Muscle layer of colon (tissue), 2 donors: ENCODE measurements around the gene NELL2.

Source experiments
- H3K27ac ChIP-seq: one replicate; pipeline ENCODE4 v1.7.0; 2013; ENCODE audit warnings: low read depth, mild to moderate bottlenecking, low read length, moderate library complexity
- H3K27me3 ChIP-seq, 2 donors: one replicate each; pipeline ENCODE4 v1.7.0; 2013; ENCODE audit warnings: low read length in 2 of 2, mild to moderate bottlenecking in 2 of 2; ENCODE audit not compliant: insufficient read depth in 2 of 2, control insufficient read depth in 1 of 2
- H3K36me3 ChIP-seq: one replicate; pipeline ENCODE4 v1.7.0; 2013; ENCODE audit warnings: mild to moderate bottlenecking, low read length; ENCODE audit not compliant: insufficient read depth
- H3K4me1 ChIP-seq: one replicate; pipeline ENCODE4 v1.7.0; 2013; ENCODE audit warnings: mild to moderate bottlenecking, low read length; ENCODE audit not compliant: insufficient read depth
- H3K4me3 ChIP-seq, 2 donors: one replicate each; pipeline ENCODE4 v1.7.0; 2013; ENCODE audit warnings: low read length in 2 of 2, low read depth in 1 of 2, mild to moderate bottlenecking in 1 of 2, moderate library complexity in 1 of 2
- H3K9ac ChIP-seq: one replicate; pipeline ENCODE4 v1.7.0; 2013; ENCODE audit warnings: low read length
- H3K9me3 ChIP-seq: one replicate; pipeline ENCODE4 v1.7.0; 2013; ENCODE audit warnings: mild to moderate bottlenecking, low read length
- donor health status: abdominal sarcoma.
- donor health status: Adenocarcinoma of cecum.

The NELL2 gene

DNA sequence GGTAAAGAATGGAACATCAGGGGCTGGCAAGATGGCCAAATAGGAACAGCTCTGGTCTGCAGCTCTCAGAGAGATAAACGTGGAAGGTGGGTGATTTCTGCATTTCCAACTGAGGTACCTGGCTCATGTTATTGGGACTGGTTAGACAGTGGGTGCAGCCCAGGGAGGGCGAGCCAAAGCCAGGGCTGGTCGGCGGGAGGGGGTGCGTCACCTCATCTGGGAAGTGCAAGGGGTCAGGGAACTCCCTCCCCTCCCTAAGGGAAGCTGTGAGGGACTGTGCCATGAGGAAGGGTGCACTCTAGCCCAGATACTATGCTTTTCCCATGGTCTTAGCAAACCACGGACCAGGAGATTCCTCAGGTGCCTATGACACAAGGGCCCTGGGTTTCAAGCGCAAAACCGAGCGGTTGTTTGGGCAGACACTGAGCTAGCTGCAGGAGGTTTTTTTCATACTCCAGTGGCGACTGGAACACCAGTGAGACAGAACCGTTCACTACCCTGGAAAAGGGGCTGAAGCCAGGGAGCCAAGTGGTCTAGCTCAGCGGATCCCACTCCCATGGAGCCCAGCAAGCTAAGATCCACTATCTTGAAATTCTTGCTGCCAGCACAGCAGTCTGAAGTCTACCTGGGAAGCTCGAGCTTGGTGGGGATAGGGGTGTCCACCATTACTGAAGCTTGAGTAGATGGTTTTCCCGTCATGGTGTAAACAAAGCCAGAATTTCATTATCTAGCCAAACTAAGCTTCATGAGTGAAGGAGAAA is 317.6 kb downstream of the NELL2 start:
- no peak overlapping the region for H3K9ac ChIP-seq
- no peaks in the 10 kb centered on the region for H3K36me3 ChIP-seq
- H3K27ac ChIP-seq, result no peak overlapping the region
- no peaks in the 10 kb centered on the region for H3K4me1 ChIP-seq
- no peaks in the 10 kb centered on the region for H3K27me3 ChIP-seq
- no peak overlapping the region for H3K4me3 ChIP-seq
- H3K9me3 ChIP-seq, result no peaks in the 10 kb centered on the region

DNA sequence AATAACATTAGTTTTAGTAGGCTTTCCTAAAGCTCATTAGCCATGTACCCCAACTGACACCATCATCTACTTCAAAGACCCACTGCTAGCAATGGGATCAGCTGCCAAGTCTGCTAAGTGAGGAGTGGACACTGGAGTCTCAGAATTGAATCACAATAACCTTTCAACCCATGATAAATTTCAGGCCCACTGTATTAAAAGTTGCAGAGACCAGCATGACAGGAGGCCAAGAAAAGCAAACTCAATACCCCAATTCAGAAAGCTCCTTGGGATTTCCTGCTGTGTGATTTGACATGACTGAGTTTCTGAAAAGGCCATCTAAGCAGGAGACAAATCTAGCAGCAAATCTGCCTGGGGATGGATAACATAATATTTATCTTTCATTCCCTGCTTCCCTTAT is 320.7 kb downstream of the NELL2 start:
- no peaks in the 10 kb centered on the region for H3K9me3 ChIP-seq

DNA sequence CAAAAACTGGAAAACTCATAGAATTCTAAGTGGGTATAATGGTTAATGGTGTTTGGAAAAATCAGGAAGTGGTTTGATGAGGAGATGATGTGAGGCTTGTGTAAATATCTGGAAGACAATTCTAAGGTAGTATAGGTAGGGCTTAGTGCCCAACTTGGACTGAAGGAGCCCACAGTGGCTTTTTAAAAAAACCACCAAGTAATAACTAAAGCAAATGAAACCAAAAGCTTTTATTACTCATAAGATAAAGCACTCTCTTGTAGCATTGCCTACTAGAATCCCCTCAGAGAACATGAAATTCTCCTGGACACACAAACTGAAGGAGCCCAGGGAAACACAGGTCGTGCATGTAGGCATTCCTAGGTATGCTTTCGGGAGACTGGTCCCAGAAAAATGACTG is 324.5 kb downstream of the NELL2 start:
- no peaks in the 10 kb centered on the region for H3K4me1 ChIP-seq
- no peak overlapping the region for H3K27ac ChIP-seq
- H3K9ac ChIP-seq, result no peak overlapping the region
- H3K27me3 ChIP-seq, result no peaks in the 10 kb centered on the region
- no peak overlapping the region for H3K4me3 ChIP-seq
- no peaks in the 10 kb centered on the region for H3K9me3 ChIP-seq
- H3K36me3 ChIP-seq, result no peaks in the 10 kb centered on the region

More for the DNA sequence above, 320.7 kb downstream of the NELL2 start:
- no peaks in the 10 kb centered on the region for H3K27me3 ChIP-seq
- no peak overlapping the region for H3K9ac ChIP-seq
- H3K36me3 ChIP-seq, result no peaks in the 10 kb centered on the region
- H3K27ac ChIP-seq, result no peak overlapping the region
- H3K4me1 ChIP-seq, result no peaks in the 10 kb centered on the region
- no peak overlapping the region for H3K4me3 ChIP-seq

DNA sequence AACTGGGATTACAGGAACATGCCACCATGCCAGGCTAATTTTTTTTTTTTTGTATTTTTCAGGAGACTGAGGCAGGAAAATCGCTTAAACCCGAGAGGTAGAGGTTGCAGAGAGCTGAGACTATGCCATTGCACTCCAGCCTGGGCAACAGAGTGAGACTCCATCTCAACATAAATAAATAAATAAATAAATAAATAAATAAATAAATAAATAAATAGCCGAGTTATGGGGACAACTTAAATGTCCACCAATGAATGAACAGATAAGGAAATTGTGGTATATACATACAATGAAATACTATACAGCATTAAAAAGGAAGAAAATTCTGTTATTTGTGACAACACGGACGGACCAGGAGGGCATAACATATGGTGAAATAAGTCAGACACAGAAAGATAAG is 325.7 kb downstream of the NELL2 start:
- Histone ChIP-seq H3K4me3 (no peak overlapping the region), H3K9ac (no peak overlapping the region), H3K9me3 (no peaks in the 10 kb centered on the region), H3K27me3 (no peaks in the 10 kb centered on the region), H3K27ac (no peak overlapping the region), H3K36me3 (no peaks in the 10 kb centered on the region), H3K4me1 (no peaks in the 10 kb centered on the region)

DNA sequence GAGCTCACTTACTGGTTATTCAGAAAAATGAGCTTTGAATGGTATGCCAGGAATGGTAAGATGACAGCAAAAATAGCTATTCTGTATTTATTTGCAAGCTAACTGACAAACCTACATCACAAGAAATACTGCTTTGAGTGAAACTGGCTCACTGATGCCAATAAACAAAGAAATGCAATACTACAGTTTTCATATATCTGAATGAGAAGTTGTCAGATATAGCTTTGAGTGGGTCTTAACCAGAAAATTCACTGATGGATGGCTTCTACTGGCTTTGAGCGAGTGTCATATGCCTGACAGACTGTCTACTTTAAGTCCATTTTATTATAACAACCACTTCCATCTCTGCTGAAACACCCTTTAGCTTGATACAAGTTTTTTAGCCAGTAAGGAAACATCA is 330.1 kb downstream of the NELL2 start:
- Histone ChIP-seq H3K27ac (no peak overlapping the region), H3K9me3 (no peaks in the 10 kb centered on the region), H3K9ac (no peak overlapping the region), H3K4me1 (no peaks in the 10 kb centered on the region), H3K27me3 (no peaks in the 10 kb centered on the region), H3K4me3 (no peak overlapping the region), H3K36me3 (no peaks in the 10 kb centered on the region)

DNA sequence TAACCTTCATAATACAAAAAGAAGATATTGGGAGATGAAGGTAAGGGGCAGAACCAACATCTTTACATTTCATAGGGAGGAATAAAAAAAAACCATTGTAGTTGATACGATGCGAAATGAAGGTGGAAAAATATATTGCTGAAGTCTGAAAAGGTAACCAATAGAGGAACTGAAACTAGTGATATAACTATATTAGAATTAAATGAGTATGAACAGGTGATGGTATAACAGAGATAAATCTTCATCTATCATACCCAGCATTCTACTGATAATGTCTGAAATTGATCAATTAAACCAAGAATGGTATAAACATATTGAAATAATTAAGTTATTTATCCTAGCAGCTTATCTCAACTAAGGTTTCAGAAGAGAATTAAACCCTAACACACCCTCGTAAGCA is 332.1 kb downstream of the NELL2 start:
- H3K27me3 ChIP-seq, result no peaks in the 10 kb centered on the region
- no peak overlapping the region for H3K9ac ChIP-seq
- no peaks in the 10 kb centered on the region for H3K4me1 ChIP-seq
- no peak overlapping the region for H3K4me3 ChIP-seq
- no peaks in the 10 kb centered on the region for H3K9me3 ChIP-seq
- H3K36me3 ChIP-seq, result no peaks in the 10 kb centered on the region
- H3K27ac ChIP-seq, result no peak overlapping the region

DNA sequence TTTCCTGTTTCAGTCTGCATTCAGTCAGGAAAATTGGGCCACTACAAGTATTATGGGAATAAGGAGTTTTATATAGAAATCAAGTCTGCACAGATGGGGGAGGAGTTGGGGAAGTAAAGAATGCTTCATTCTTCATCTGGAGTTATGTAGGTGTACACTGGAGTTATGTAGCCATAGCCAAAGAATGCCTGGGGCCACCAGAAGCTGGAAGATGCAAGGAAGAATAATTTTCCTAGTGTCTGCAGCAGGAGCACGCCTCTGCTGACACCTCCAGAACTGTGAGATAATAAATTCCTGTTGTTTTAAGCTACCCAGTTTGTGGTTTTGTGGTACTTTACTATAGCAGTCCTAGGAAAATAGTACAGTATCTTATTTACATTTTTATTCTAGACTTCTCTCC is 333.4 kb downstream of the NELL2 start:
- H3K27ac ChIP-seq, result no peak overlapping the region
- H3K9me3 ChIP-seq, result no peaks in the 10 kb centered on the region
- no peak overlapping the region for H3K4me3 ChIP-seq
- H3K36me3 ChIP-seq, result no peaks in the 10 kb centered on the region
- H3K9ac ChIP-seq, result no peak overlapping the region
- no peaks in the 10 kb centered on the region for H3K27me3 ChIP-seq
- no peaks in the 10 kb centered on the region for H3K4me1 ChIP-seq

DNA sequence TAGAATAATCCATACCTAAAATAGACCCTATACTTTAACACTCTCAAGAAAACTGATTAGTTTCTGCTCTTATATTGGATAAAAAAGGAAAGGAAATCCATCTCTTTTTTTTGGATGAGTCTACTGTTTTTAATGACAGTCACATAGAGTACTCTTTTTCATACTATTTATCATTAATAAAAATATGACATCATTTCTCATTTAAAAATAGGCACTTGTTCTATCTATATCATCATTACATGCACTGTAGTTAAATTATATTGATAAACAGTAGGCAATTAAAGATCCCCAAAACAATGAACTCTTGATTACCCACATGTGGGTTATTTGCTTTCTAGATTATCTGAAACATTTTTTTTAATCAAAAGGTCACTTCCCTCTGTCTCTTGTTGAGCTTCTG is 338.8 kb downstream of the NELL2 start:
- Histone ChIP-seq H3K9me3 (no peaks in the 10 kb centered on the region), H3K4me1 (no peaks in the 10 kb centered on the region), H3K36me3 (no peaks in the 10 kb centered on the region), H3K27me3 (no peaks in the 10 kb centered on the region), H3K4me3 (no peak overlapping the region), H3K27ac (no peak overlapping the region), H3K9ac (no peak overlapping the region)

DNA sequence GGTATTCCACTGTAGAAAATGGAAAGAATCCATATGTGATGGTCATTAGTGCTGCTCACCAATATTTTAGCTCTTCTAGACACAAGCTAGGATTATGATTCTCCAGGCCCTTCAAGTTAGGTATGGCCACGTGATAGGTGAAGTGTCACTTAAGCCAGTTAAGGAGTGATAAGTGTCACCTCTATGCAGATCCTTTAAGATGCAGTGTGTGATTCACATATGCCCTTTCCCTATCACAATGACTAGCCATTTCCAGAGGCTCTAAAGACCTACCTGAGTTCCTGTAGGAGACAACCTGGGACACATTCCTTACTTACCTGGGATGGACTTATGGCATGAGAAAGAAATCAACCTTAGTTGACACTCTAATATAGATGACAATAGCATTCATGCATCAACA is 343.2 kb downstream of the NELL2 start:
- H3K27me3 ChIP-seq, result no peaks in the 10 kb centered on the region
- H3K27ac ChIP-seq, result no peak overlapping the region
- H3K4me3 ChIP-seq, result no peak overlapping the region
- no peaks in the 10 kb centered on the region for H3K4me1 ChIP-seq
- no peaks in the 10 kb centered on the region for H3K36me3 ChIP-seq
- H3K9me3 ChIP-seq, result no peaks in the 10 kb centered on the region
- H3K9ac ChIP-seq, result no peak overlapping the region

DNA sequence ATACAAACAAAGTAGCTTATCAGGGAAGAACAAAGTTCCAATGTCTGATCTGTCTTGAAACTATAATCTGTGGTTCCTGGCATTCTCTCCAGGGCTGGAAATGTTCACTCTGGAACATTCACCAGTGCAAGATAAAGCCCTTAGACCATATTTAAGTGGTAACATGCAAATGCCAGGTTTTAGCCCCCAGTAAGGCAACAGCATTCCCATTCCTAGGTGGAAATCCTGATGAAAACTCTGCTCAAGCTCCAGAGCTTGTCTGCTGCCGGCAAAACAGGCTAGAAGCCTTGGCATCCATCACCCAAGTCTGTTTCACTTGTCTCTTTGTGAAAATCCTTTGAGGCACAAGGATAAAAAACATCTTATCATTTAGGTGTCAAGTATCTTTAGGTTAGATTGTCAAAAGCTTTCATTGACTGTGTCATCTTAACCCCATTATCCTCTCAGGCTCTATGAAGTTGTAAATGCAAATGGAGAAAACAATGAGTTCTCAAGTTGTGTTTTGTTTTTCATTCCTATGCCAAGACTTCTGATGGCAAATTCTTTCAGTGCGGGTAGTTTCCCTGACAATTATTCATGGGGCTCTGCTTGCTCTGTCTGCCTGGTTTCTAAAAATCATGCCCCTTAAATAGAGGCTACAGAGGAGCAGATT is 344.7 kb downstream of the NELL2 start:
- H3K4me3 ChIP-seq, result no peak overlapping the region
- H3K36me3 ChIP-seq, result no peaks in the 10 kb centered on the region
- no peak overlapping the region for H3K9ac ChIP-seq
- no peaks in the 10 kb centered on the region for H3K4me1 ChIP-seq
- no peaks in the 10 kb centered on the region for H3K9me3 ChIP-seq
- H3K27me3 ChIP-seq, result no peaks in the 10 kb centered on the region
- H3K27ac ChIP-seq, result no peak overlapping the region

DNA sequence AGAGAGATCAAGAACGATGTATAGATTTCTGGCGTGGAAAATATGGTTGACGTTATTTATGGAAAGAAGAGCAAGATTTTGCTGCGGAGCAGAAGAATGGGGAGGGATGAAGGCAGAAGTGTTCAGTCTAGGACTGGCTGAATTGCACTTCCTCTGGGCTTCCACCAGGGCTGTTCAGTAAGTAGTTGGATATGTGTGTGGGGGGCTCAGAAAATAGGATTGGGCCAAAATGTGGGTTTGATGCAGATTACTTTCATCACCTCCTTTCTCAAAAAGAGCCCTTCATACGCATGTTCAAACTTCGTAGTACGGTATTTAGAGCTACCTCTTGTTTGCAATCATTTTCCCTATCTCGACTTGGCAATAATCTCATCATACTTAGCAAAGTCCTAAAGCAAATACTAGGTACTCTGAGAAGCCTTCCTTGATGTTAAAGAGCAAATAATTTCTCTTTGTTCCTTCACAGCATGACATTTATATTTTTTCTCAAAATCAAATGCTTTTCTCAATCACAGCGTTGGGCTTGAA is 349.4 kb downstream of the NELL2 start:
- H3K4me1 ChIP-seq, result no peaks in the 10 kb centered on the region
- no peak overlapping the region for H3K27ac ChIP-seq
- H3K9ac ChIP-seq, result no peak overlapping the region
- H3K4me3 ChIP-seq, result no peak overlapping the region
- no peaks in the 10 kb centered on the region for H3K36me3 ChIP-seq
- no peaks in the 10 kb centered on the region for H3K27me3 ChIP-seq
- no peaks in the 10 kb centered on the region for H3K9me3 ChIP-seq
